Retinal pigment epithelial cell (primary cell): ENCODE data around the gene EXOC4.

Source experiments
- DNase-seq: peaks from one replicate; pipeline ENCODE4 v3.0.0-alpha.2; 2010; ENCODE audit warnings: low read depth
- H3K4me3 ChIP-seq: 2 replicates; pipeline ENCODE4 v1.5.1; 2011; ENCODE audit warnings: mild to moderate bottlenecking, low read length, control low read depth, moderate library complexity
- CTCF ChIP-seq: conservative IDR thresholded peaks from 2 replicates; pipeline ENCODE4 v1.5.1; 2011; ENCODE audit warnings: low read depth, low read length, control low read depth, inconsistent platforms

The EXOC4 gene

GRCh38 chr7:134047675-134048074, 794.8 kb downstream of the EXOC4 start:
- no peak for TF ChIP-seq CTCF
- H3K4me3 ChIP-seq, result no peak overlapping the region
- DNase-seq, result no peak

DNA sequence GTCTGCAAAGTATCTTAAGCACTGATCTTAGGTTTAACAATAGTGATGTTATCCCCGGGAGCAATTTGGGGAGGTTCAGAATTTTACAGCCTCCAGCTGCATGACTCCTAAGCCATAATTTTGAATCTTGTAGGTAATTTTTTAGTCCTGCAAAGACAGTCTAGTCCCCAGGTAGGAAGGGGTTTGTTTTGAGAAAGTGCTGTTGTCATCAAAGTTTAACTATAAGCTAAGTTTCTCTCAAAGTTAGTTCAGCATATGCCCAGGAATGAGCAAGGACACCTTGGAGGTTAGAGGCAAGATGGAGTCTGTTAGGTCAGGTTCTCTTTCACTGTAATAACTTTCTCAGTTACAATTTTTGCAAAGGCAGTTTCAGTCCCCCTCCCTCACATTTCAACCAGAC, 795.3 kb downstream of the EXOC4 start:
- TF ChIP-seq CTCF, result no peak
- no peak overlapping the region for H3K4me3 ChIP-seq
- no peak for DNase-seq

- DNase-seq, result no peak
- TF ChIP-seq CTCF, result no peak
- no peak overlapping the region for H3K4me3 ChIP-seq
Observed at GRCh38 chr7:134051020-134051419, 798.1 kb downstream of the EXOC4 start.

GRCh38 chr7:134056816-134057215, 803.9 kb downstream of the EXOC4 start:
- H3K4me3 ChIP-seq, result no peak overlapping the region
- DNase-seq, result no peak
- no peak for TF ChIP-seq CTCF

DNA sequence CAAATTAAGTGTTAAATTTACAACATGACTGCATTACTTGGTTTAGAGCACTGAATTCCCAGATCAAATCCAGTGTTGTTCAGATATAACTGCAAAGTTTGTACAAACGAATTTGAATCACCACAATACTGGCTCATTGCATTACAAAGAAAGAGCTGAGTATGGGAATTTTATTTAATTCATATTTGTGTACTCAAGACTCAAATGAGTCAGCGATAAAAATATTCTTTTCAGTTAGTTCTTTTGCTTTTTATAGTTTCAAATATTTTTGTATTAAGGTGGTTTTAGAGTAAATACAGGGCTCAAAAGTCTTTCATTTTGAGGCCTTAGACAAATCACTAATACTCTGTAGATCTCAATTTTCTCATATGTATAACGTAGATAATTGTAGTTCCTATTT, 805.6 kb downstream of the EXOC4 start:
- DNase-seq, result no peak
- TF ChIP-seq CTCF, result no peak
- H3K4me3 ChIP-seq, result no peak overlapping the region

DNA sequence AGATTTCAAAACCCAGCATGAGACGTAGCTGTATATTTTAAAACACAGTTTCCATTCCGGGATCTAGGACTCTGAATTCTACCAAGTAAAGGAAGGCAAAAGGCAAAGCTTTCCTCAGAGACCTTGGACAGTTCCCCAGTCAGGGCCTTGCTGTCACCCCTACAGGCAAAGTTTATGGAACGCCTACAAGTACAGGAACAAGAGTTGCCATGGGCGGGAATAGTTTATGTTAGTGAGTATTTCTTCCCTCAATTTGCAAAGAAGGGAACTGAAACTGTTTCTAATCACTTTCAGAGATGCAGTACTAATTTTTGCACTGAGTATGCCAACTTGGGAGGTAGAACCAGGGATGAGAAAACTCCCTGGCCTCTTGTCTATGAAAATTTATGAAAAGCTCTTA, 806.1 kb downstream of the EXOC4 start:
- no peak for TF ChIP-seq CTCF
- no peak for DNase-seq
- no peak overlapping the region for H3K4me3 ChIP-seq

GRCh38 chr7:134059921-134060320, 807.0 kb downstream of the EXOC4 start:
- DNase-seq, result no peak
- TF ChIP-seq CTCF, result no peak
- H3K4me3 ChIP-seq, result no peak overlapping the region
